K562 (cell line): Measurements from ENCODE around the gene MOB1B. TPM values are rescaled to one million over a fixed set of nuclear protein-coding genes. Genes with fewer than 3 reads are reported as not detected.

Source experiments
- ATAC-seq: fragments of 200-7000 bp; cut with Tn5 transposase; 3 replicates; pipeline ENCODE4 v1.9.1; 2020; ENCODE audit warnings: moderate library complexity
- BruUV-seq: library from RNA; stranded (reverse); fragments of 400-500 nt; replicated peaks from 2 replicates; lab custom pipeline; 2021; lab: Mats Ljungman, UMichigan
- CTCF ChIA-PET: fragments of 300-600 bp; formaldehyde crosslinking; extraction: SDS; loops from one replicate; lab custom pipeline; 2021; ENCODE audit warnings: low intra/inter-chr PET ratio; lab: Yijun Ruan, JAX
- POLR2A ChIA-PET: fragments of 300-600, 350-650 bp; sonication (Branson Sonifier 250); formaldehyde crosslinking; extraction: SDS; loops from one replicate; lab custom pipeline; 2021; ENCODE audit warnings: antibody characterized with exemption, inconsistent platforms; lab: Yijun Ruan, JAX
- DNase-seq, 4 experiments: peaks; one replicate each; pipeline versions ENCODE4 v3.0.0 to v3.0.0-alpha.2; 2011 to 2018; ENCODE audit warnings: low spot score in 3 of 4, mixed read lengths in 3 of 4; ENCODE audit errors: extremely low read depth in 1 of 4
- FAIRE-seq: peaks from 2 replicates; lab custom pipeline; 2011; peaks lifted over from hg19 to GRCh38; lab: Jason Lieb, UNC
- H2AFZ ChIP-seq: 2 replicates; pipeline ENCODE4 v1.6.0; 2011; ENCODE audit warnings: low read depth, low read length, control low read depth, inconsistent platforms
- H3K27ac ChIP-seq: fragments of 200-600 bp; 3 replicates; pipeline ENCODE4 v1.8.0; 2011; ENCODE audit warnings: low read depth, mild to moderate bottlenecking, control low read depth, inconsistent platforms, low read length, moderate library complexity, mixed read lengths; ENCODE audit errors: extremely low read depth
- H3K27me3 ChIP-seq, 2 experiments: fragments of 300-600 bp in 1 of 2; 2 replicates in 1 of 2; 3 replicates in 1 of 2; pipeline versions ENCODE4 v1.6.0 to v1.8.0; 2011; ENCODE audit warnings: inconsistent platforms in 2 of 2, low read length in 2 of 2, mild to moderate bottlenecking in 1 of 2, mixed read lengths in 1 of 2, moderate library complexity in 1 of 2; ENCODE audit not compliant: control insufficient read depth in 2 of 2, insufficient read depth in 2 of 2
- H3K36me3 ChIP-seq: fragments of 300-600 bp; 3 replicates; pipeline ENCODE4 v1.8.0; 2011; ENCODE audit warnings: mild to moderate bottlenecking, low read length, inconsistent platforms; ENCODE audit not compliant: control insufficient read depth, insufficient read depth
- H3K4me1 ChIP-seq, 2 experiments: fragments of 200-600 bp in 1 of 2; replicated peaks in 1 of 2; 2 replicates in 1 of 2; 3 replicates in 1 of 2; pipeline versions ENCODE4 v1.5.1 to v1.8.0; 2011; ENCODE audit warnings: inconsistent platforms in 2 of 2, low read length in 2 of 2, mild to moderate bottlenecking in 1 of 2, mixed read lengths in 1 of 2, moderate library complexity in 1 of 2; ENCODE audit not compliant: control insufficient read depth in 2 of 2, insufficient read depth in 2 of 2
- H3K4me2 ChIP-seq: 2 replicates; pipeline ENCODE4 v1.6.1; 2011; ENCODE audit warnings: low read length, control low read depth, inconsistent platforms, mixed read lengths; ENCODE audit not compliant: insufficient read depth
- H3K4me3 ChIP-seq: fragments of 200-600 bp; sonication (generic), shearing (Covaris generic); 2 replicates; pipeline ENCODE4 v1.5.1; 2016; ENCODE audit warnings: control low read depth, inconsistent platforms
- H3K79me2 ChIP-seq: fragments of 200-600 bp; 3 replicates; pipeline ENCODE4 v1.8.0; 2011; ENCODE audit warnings: low read length, inconsistent platforms; ENCODE audit not compliant: control insufficient read depth, insufficient read depth
- H3K9ac ChIP-seq, 2 experiments: 2 replicates each; pipeline versions ENCODE4 v1.6.0 to v1.6.1; 2011; ENCODE audit warnings: low read depth in 2 of 2, low read length in 2 of 2, control low read depth in 1 of 2, inconsistent platforms in 1 of 2, mild to moderate bottlenecking in 1 of 2, mixed read lengths in 1 of 2; ENCODE audit not compliant: insufficient read depth in 1 of 2
- H3K9me1 ChIP-seq: one replicate; pipeline ENCODE4 v1.6.0; 2011; ENCODE audit warnings: inconsistent platforms, mild to moderate bottlenecking, low read length, moderate library complexity; ENCODE audit not compliant: control insufficient read depth, insufficient read depth
- H3K9me3 ChIP-seq: replicated peaks from 2 replicates; pipeline ENCODE4 v1.5.1; 2011; ENCODE audit warnings: low read depth, low read length, inconsistent platforms; ENCODE audit not compliant: control insufficient read depth, insufficient read depth
- H4K20me1 ChIP-seq: replicated peaks from 2 replicates; pipeline ENCODE4 v1.6.1; 2011; ENCODE audit warnings: low read length, inconsistent platforms, mixed read lengths; ENCODE audit not compliant: control insufficient read depth, insufficient read depth
- CTCF ChIP-seq, 3 experiments: IDR thresholded peaks in 2 of 3; conservative IDR thresholded peaks in 1 of 3; 2 replicates each; pipeline ENCODE4 v1.5.1; 2011 to 2012; ENCODE audit warnings: low read length in 3 of 3, mild to moderate bottlenecking in 3 of 3, control low read depth in 2 of 3, improper control_type of control experiment in 1 of 3, inconsistent platforms in 1 of 3, low read depth in 1 of 3, mixed read lengths in 1 of 3, moderate library complexity in 1 of 3; ENCODE audit not compliant: insufficient read depth in 2 of 3
- HDAC6 ChIP-seq: IDR thresholded peaks from 2 replicates; pipeline ENCODE4 v1.6.1; 2012; ENCODE audit warnings: low read depth, mild to moderate bottlenecking, control low read depth, inconsistent platforms, low read length, moderate library complexity
- MCM7 ChIP-seq, 2 experiments: fragments of 450-650 bp; IDR thresholded peaks; 2 replicates each; pipeline ENCODE4 v1.6.1; 2016 to 2018
- RAD21 ChIP-seq, 2 experiments: fragments of 250-450 bp in 1 of 2; fragments of 450-650 bp in 1 of 2; sonication (Bioruptor Pico) in 1 of 2; formaldehyde crosslinking in 1 of 2; IDR thresholded peaks in 1 of 2; conservative IDR thresholded peaks in 1 of 2; 2 replicates each; pipeline versions ENCODE4 v1.4.0 to v1.8.0; 2020 to 2022; ENCODE audit warnings: mild to moderate bottlenecking in 2 of 2, moderate library complexity in 1 of 2
- RFX7 ChIP-seq: fragments of 250-450 bp; sonication (Bioruptor Pico); IDR thresholded peaks from 2 replicates; pipeline ENCODE4 v1.5.1; 2021; ENCODE audit warnings: mild to moderate bottlenecking
- SUPT5H ChIP-seq: fragments of 450-650 bp; IDR thresholded peaks from 2 replicates; pipeline ENCODE4 v1.6.1; 2016
- ZNF121 ChIP-seq: sonication (generic); formaldehyde crosslinking; conservative IDR thresholded peaks from 2 replicates; pipeline ENCODE4 v1.8.0; 2022; ENCODE audit warnings: missing genetic modification reagents
- ZNF316 ChIP-seq: fragments of 450-650 bp; IDR thresholded peaks from 2 replicates; pipeline ENCODE4 v1.6.1; 2016
- ZNF586 ChIP-seq: fragments of 450-650 bp; formaldehyde crosslinking; conservative IDR thresholded peaks from 2 replicates; pipeline ENCODE4 v1.4.0; 2020; ENCODE audit warnings: mild to moderate bottlenecking, moderate library complexity
- WGBS: fragments of 100-300 bp; shearing (Covaris generic); methylation state at CpG from one replicate; pipeline ENCODE4 v1.1.6; 2016; ENCODE audit warnings: low coverage, mixed read lengths; ENCODE audit not compliant: insufficient coverage; ENCODE audit errors: missing lambda C conversion rate; 5-methylcytosine and 5-hydroxymethylcytosine counted together
- in situ Hi-C: fragments of 300-500 bp; cut with MboI; formaldehyde crosslinking; loops from 4 replicates; pipeline ENCODE4 v1.15.0; 2018; ENCODE audit warnings: inconsistent platforms, mixed read lengths
- intact Hi-C: fragments of 100-400 bp; cut with micrococcal nuclease; formaldehyde crosslinking; loops from 2 replicates; pipeline ENCODE4 v1.14.2; 2022
- polyA plus RNA-seq, 8 experiments: library from polyadenylated mRNA; depleted of rRNA in 4 of 8; stranded (reverse) in 5 of 8; unstranded in 3 of 8; fragments of >200 nt; fragmentation: Nextera tagmentation in 2 of 8; fragmentation: Illumina TruSeq in 1 of 8; extraction: Ambion mirVana in 2 of 8; extraction: Trizol in 1 of 8; gene quantifications; 2 replicates each; pipeline versions ENCODE4 v1.2.1 to v1.2.3, GENCODE V29; 2011 to 2014; ENCODE audit warnings: inconsistent platforms in 1 of 8, missing spikeins in 1 of 8
- total RNA-seq, 7 experiments: library from RNA; depleted of rRNA in 6 of 7; stranded (reverse); fragments of >200 nt in 6 of 7; fragmentation: Illumina TruSeq in 2 of 7; extraction: Trizol in 2 of 7; gene quantifications; 2 replicates each; pipeline versions ENCODE4 v1.2.1 to v1.2.3, GENCODE V29; 2011 to 2021; ENCODE audit warnings: low replicate concordance in 1 of 7

MOB1B gene
- total and polyA plus RNA-seq, 9 of the 15 experiments (the other 6 are each of a cell fraction or from before 2014, with no cell fraction given): 8.4 to 37.8 (median 19.0) TPM

GRCh38 chr4:70903291-70903603 lies 1.1 kb downstream of the MOB1B start (continued):
- TF ChIP-seq ZNF586 (CRISPR knock-in tag): no peak

GRCh38 chr4:70908993-70909556 lies 6.9 kb downstream of the MOB1B start:
- in situ Hi-C loops: loop anchor here (25.0 kb wide), 1 partner anchor 1378 kb away; no protein-coding TSS in a partner anchor
- Histone ChIP-seq H3K9ac (no peak overlapping the region), H3K9me3 (no peaks in the 10 kb centered on the region; the same call in 1 of the 2 replicates)
- BruUV-seq: no TSS peak
- POLR2A ChIA-PET: no interaction called here
- intact Hi-C loops: no loop called here
- no peak for DNase-seq
- 0 out of 2 replicates have a peak, but pooled peaks have one; percentile 18 for TF ChIP-seq ZNF121 (CRISPR knock-in tag)
- TF ChIP-seq RFX7: no peak
- TF ChIP-seq, all 486 proteins: peak for 1
- no peak overlapping the region for H3K4me2 ChIP-seq
- H3K9me1 ChIP-seq: peaks cover 3% of the 10 kb centered on the region
- H4K20me1 ChIP-seq: peaks cover 15% of the 10 kb centered on the region
- H3K27me3 ChIP-seq: no peaks in the 10 kb centered on the region
- peaks cover 14 to 30% of the 10 kb centered on the region in 2 experiments; a peak in 4 of 5 replicates for H3K4me1 ChIP-seq
- FAIRE-seq (no peak), ATAC-seq (peak; percentile 16; the same call in 1 of the 3 replicates)
- H3K79me2 ChIP-seq: peaks cover 98% of the 10 kb centered on the region
- WGBS: 84% methylated on average over 2 of the region's 3 CpGs
- H3K4me3 ChIP-seq: no peak overlapping the region
- H3K36me3 ChIP-seq: peaks cover 52% of the 10 kb centered on the region
- H3K27ac ChIP-seq: no peak overlapping the region
- H2AFZ ChIP-seq: no peak overlapping the region
- CTCF ChIA-PET: no interaction called here

- intact Hi-C loops (no loop called here), in situ Hi-C loops (loop anchor here (25.0 kb wide), 1 partner anchor 1373 kb away; no protein-coding TSS in a partner anchor)
- peak; percentile 51 for ATAC-seq
- no peak for FAIRE-seq
- H3K4me2 ChIP-seq: peak overlapping the region; percentile 49
- peaks cover 91% of the 10 kb centered on the region for H3K79me2 ChIP-seq
- ChIA-PET POLR2A (interaction anchor here (0.8 to 1.5 kb wide), 2 partner anchors 9 to 12 kb away, joined by 3 to 5 read pairs; partner anchors contain the start of gene MOB1B), CTCF (no interaction called here)
- WGBS: 48% methylated on average over 2 of the region's 2 CpGs
- peaks cover 3% of the 10 kb centered on the region for H3K9me1 ChIP-seq
- H4K20me1 ChIP-seq: peaks cover 16% of the 10 kb centered on the region
- no peak overlapping the region for H2AFZ ChIP-seq
- BruUV-seq: no TSS peak
- H3K4me1 ChIP-seq: peaks cover 3 to 16% of the 10 kb centered on the region in 2 experiments; a peak in 3 of 5 replicates
- H3K9me3 ChIP-seq: no peaks in the 10 kb centered on the region
- H3K27me3 ChIP-seq: no peaks in the 10 kb centered on the region
- peak in 1 of 4 experiments; percentile 27 for DNase-seq
- TF ChIP-seq RAD21 (CRISPR knock-in tag; conservative IDR thresholded peaks at IDR 0.05 in 1 of 2, IDR thresholded peaks at IDR 0.05 in 1 of 2) (0 out of 4 replicates have a peak, but pooled peaks of 1 of the 2 experiments have one; percentile 21), ZNF316 (no peak), SUPT5H (no peak), MCM7 (IDR thresholded peaks at IDR 0.05) (no peak), CTCF (IDR thresholded peaks at IDR 0.05 in 2 of 3, conservative IDR thresholded peaks at IDR 0.05 in 1 of 3; ENCODE audit: insufficient read depth in 2 of 3, low read depth in 1 of 3, low read length in 3 of 3) (peak in 2 of 3 experiments; percentile 27 to 28; a peak in 1 of 6 replicates), HDAC6 (no peak)
- H3K36me3 ChIP-seq: peaks cover 35% of the 10 kb centered on the region
- H3K9ac ChIP-seq: no peak overlapping the region
- H3K4me3 ChIP-seq: no peak overlapping the region
- peak overlapping the region; percentile 16; the same call in 1 of the 3 replicates for H3K27ac ChIP-seq
Observed at GRCh38 chr4:70914000-70914399, 11.8 kb downstream of the MOB1B start.
